Activated CD4-positive, alpha-beta T cell treated with anti-CD3 and anti-CD28 coated beads, Interleukin-10, Interleukin-2, amounts not matched to agents 100 ng/mL and 50 ng/mL, durations not matched to agents 16 hours and 8 hours (primary cell): Measurements from ENCODE around the gene EIF3J.
"Not testable (repeated sequence)": the region's sequence is repeated elsewhere in the genome, so short reads cannot be mapped to it uniquely, and the experiment has no call there.

ENCODE experiments used
- DNase-seq: peaks from one replicate; pipeline ENCODE4 v3.0.0-alpha.2; 2020

The EIF3J gene, protein sequence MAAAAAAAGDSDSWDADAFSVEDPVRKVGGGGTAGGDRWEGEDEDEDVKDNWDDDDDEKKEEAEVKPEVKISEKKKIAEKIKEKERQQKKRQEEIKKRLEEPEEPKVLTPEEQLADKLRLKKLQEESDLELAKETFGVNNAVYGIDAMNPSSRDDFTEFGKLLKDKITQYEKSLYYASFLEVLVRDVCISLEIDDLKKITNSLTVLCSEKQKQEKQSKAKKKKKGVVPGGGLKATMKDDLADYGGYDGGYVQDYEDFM

GRCh38 chr15:44536962-44537734 lies at the start of gene EIF3J:
EIF3J (plus strand) TSS chr15:44537147; CDS start chr15:44537195, 48 bp downstream.
- peak; percentile 97 for DNase-seq

GRCh38 chr15:44489464-44489863 lies 47.5 kb upstream of the EIF3J start:
- peak; percentile 63 for DNase-seq

DNA sequence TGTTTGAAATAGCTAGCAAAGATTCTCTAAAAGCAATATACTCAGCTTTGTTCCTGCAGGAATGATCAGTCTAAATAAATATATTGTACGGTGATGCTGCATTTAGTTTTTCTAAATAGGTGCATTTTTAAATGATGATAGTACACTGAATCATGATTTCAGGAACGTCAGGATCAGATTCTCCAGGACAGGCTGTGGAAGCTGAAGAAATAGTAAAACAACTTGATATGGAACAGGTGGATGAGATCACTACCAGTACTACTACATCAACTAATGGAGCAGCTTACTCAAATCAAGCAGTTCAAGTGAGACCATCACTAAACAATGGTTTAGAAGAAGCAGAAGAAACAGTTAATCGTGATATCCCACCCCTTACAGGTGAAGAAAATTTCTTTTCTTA lies 46.3 kb upstream of the EIF3J start:
- no peak for DNase-seq

DNA sequence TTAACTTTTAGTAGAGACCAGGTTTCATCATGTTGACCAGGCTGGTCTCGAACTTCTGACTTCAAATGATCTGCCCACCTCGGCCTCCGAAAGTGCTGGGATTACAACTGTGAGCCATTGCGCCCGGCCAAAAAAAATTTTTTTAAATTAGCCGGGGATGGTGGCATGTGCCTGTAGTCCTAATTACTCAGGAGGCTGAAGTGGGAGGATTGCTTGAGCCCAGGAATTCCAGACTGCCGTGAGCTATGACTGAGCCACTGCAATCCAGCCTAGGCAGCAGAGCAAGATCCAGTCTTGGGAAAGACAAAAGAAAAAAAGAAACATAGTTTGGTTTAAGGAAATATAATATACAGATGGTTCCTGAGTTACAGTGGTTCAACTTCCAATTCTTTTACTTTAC lies 44.9 kb upstream of the EIF3J start:
- no peak for DNase-seq

DNA sequence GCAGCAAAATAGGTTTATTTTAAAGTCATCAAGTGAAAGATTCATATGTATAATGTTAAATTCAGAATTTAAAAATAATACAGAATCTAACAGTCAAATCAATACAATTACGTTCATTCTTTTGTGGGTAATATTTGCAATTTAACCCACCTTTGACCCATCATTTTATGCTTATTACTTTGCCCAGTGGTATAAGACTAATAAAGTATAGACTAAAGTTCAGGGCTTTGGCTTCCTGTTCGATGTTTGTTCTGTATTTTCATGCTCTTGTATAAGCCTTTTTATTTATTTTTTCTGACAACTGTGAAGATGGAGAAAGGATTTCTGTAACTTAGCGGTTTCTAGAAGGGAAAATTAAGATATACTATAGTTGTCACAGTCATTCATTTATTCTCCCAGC lies 44.3 kb upstream of the EIF3J start:
- DNase-seq = no peak

DNA sequence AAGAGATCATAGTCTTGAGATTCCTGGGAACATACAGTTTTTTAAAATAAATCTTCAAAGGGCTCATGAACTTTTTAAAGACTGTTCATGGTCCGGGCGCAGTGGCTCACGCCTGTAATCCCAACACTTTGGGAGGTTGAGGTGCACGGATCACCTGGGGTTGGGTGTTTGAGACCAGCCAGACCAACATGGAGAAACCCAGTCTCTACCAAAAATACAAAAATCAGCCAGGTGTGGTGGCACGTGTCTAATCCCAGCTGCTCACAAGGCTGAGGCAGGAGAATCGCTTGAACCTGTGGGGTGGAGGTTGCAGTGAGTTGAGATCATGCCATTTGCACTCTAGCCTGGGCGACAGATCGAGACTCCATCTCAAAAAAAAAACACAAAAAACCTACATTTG lies 41.4 kb upstream of the EIF3J start:
- DNase-seq = no peak

GRCh38 chr15:44500555-44500954 lies 36.4 kb upstream of the EIF3J start:
- peak; percentile 70 for DNase-seq

GRCh38 chr15:44501768-44502366 lies 35.1 kb upstream of the EIF3J start:
- peak; percentile 51 for DNase-seq

GRCh38 chr15:44516436-44516835 lies 20.5 kb upstream of the EIF3J start:
- DNase-seq = no peak

GRCh38 chr15:44519537-44519936 lies 17.4 kb upstream of the EIF3J start:
- DNase-seq = no peak

DNA sequence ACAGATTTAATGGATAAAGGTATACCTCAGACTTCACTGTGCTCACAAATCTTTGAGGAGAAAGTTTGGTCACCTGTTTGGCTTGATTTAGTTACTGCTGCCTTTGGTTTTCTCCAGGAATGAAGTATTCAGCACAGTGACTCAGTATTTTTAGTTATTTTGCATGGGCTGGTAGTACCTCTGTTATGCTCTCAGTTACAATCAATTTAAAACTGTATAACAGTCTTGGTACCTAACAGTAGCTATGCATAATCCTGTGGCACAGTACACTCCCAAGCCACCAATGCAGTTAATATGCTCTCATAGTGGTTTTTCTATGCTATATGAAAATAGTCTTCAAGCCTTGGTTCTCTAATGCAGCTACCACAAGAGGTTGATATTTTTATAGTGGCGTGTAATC lies 11.9 kb upstream of the EIF3J start:
- DNase-seq = no peak

DNA sequence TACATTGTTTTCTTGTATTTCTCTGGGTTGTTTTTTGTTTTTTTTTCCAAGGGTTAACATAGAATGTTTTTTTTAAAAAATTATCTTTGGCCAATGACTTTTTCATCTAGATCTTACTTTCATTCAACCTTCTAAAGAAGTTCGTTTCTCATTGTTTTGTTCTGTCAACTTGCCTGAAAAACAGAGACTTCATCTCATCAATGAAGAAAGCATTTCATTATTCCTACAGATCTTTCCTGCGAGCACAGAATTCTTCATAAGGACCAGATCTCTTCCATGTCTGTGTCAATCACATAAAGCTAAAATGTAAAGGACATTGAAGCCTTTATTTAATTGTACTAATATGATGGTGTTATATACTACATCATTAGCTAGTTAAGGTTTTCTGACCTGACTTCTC lies 9.7 kb upstream of the EIF3J start:
- no peak for DNase-seq

DNA sequence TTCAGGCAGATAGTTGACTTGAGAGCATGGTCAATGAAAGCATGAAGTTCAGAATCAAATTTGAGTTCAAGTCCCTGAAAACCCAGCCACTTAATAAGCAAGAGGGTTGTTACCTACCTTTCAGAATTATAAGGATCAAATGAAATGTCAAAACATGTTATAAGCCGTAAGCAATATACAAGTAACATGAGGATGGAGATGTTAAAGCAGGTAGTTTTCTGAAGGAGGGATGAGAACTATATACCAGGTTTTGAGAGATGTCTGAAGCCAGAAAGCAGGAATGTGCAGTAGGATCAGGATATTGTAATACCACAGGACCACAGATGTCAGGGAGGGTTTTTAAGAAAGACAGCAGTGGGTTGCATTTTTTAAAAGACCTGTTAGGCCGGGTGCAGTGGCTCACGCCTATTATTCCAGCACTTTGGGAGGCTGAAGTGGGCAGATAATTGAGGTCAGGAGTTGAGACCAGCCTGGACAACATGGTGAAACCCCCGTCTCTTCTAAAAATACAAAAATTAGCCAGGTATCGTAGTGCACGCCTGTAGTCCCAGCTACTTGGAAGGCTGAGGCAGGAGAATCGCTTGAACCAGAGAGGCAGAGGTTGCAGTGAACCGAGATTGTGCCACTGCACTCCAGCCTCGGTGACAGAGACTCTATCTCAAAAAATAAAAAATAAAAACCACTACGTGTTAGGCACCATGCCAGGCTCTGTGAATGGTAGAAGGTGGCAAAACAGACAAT lies 6.9 kb upstream of the EIF3J start:
- DNase-seq = no peak

GRCh38 chr15:44530653-44531052 lies 6.3 kb upstream of the EIF3J start:
- no peak for DNase-seq

- DNase-seq = not testable (repeated sequence)
Measured at GRCh38 chr15:44532275-44532674, 4.7 kb upstream of the EIF3J start.

- DNase-seq = peak; percentile 26
Measured at GRCh38 chr15:44532689-44533088, 4.3 kb upstream of the EIF3J start.

DNA sequence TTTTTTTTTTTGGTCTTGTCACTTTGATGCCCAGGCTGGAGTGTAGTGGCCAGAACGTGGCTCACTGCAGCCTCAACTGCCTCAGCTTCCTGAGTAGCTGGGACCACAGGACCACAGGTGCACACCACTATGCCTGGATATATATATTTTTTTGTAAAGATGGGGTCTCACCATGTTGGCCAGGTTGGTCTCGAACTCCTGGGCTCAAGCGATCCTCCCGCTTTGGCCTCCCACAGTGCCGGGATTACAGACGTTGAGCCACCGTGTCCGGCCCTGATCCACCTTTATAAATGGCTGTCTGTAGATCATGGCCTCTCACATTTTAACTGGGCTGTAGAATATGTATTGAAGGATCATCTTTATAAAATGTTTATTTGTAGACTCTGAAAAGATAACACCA lies 1.9 kb upstream of the EIF3J start:
- no peak for DNase-seq

- DNase-seq = peak; percentile 31
Measured at GRCh38 chr15:44535523-44536301, 1.2 kb upstream of the EIF3J start.

- DNase-seq = no peak
Measured at GRCh38 chr15:44536302-44536961, 515 bp upstream of the EIF3J start.

DNA sequence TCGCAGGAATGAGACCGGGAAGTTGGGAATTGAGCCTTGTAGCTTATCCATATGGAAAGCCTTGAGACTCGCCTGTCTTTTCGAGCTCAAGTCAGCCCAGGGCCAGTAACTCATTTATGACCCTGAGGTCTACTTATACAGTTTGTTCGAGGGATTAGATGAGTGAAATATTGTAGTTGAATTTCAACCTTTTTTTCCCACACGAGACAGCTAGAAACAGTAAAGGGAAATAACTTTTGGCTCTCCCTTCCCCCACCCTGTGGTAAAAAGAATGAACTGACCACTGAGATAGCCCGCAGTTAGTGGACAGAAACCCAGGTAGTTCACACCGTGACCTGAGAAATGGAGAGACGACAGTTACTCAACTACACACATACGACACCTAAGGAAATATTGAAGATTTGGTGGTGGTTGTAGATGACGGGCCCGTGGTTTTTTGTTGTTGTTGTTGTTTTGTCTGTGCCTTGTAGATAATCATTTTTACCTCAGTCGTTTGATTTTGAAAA lies 841 bp downstream of the EIF3J start:
- DNase-seq = peak; percentile 34

DNA sequence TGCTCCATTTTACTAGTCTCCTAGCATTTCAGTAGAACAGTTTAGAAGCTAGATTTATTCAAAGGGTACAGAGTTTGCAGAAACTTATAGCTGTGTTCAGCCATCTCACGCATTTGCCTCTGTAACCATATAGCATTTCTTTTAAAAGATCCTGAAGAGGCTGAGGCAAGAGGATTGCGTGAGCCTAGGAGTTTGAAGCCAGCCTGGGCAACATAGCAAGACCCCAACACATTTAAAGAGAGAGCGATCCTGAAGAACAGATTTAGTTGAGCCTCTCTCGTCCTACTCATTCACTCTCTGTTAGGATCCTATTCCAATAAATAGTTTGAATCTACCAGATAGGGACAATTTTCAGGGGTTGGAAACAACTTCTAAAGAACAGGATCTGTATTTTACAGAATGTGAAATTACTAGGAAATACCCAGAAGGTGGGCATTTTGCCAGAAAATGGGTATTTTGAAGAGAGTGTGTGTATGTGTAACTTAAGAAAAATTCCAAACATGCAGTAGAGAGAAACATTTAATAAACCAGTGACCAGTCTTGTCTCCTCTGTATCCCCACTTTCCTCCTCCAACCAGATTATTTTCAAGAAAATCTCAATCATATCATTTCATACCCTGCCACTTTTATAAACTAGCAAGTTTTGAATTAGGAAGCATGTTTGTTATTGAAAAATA lies 4.5 kb downstream of the EIF3J start:
- DNase-seq = no peak
